ENCODE results near the gene CAVIN4. TPM values are rescaled to one million over a fixed set of nuclear protein-coding genes. Genes with fewer than 3 reads are reported as not detected.
A peak's percentile ranks its signal among the peaks of the same experiment; 100 is the strongest.

CAVIN4 gene
- polyA plus RNA-seq, 1 donor from 2014 or later = 15.3 TPM

DNA sequence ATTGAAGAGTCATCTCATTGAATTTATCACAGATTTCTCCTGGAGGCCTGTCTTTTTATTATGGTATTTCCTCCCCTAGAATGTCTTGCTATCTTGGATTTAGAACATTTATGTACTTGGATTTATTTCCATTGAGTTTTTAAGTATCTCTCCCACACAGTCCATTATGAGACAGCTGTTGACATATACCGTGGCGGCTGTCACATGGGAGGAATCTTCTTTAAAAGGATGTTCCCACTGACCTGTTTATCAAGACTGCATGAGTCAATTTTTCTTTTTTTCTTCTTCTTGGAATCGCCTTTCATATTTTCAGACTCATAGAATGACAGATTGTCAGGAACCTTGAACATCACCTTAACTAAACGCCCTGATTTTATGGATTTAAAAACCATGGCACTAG lies 2.9 kb upstream of the CAVIN4 start:
- H4K20me1 ChIP-seq (ENCODE audit: insufficient read depth) = no peaks in the 10 kb centered on the region
- peaks cover 10% of the 10 kb centered on the region for H3K36me3 ChIP-seq (ENCODE audit: insufficient read depth, low read length)
- no peaks in the 10 kb centered on the region for H3K27me3 ChIP-seq (ENCODE audit: insufficient read depth, low read depth, low read length)
- H2AFZ ChIP-seq (ENCODE audit: low read depth, low read length) = no peak overlapping the region
- peak; percentile 42 for TF ChIP-seq EP300 (conservative IDR thresholded peaks at IDR 0.05; ENCODE audit: poor library complexity, severe bottlenecking)
- TF ChIP-seq, protein P1, sequence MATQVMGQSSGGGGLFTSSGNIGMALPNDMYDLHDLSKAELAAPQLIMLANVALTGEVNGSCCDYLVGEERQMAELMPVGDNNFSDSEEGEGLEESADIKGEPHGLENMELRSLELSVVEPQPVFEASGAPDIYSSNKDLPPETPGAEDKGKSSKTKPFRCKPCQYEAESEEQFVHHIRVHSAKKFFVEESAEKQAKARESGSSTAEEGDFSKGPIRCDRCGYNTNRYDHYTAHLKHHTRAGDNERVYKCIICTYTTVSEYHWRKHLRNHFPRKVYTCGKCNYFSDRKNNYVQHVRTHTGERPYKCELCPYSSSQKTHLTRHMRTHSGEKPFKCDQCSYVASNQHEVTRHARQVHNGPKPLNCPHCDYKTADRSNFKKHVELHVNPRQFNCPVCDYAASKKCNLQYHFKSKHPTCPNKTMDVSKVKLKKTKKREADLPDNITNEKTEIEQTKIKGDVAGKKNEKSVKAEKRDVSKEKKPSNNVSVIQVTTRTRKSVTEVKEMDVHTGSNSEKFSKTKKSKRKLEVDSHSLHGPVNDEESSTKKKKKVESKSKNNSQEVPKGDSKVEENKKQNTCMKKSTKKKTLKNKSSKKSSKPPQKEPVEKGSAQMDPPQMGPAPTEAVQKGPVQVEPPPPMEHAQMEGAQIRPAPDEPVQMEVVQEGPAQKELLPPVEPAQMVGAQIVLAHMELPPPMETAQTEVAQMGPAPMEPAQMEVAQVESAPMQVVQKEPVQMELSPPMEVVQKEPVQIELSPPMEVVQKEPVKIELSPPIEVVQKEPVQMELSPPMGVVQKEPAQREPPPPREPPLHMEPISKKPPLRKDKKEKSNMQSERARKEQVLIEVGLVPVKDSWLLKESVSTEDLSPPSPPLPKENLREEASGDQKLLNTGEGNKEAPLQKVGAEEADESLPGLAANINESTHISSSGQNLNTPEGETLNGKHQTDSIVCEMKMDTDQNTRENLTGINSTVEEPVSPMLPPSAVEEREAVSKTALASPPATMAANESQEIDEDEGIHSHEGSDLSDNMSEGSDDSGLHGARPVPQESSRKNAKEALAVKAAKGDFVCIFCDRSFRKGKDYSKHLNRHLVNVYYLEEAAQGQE (IDR thresholded peaks at IDR 0.05; ENCODE audit: borderline replicate concordance) = peak; percentile 51
- TF ChIP-seq, protein P2, sequence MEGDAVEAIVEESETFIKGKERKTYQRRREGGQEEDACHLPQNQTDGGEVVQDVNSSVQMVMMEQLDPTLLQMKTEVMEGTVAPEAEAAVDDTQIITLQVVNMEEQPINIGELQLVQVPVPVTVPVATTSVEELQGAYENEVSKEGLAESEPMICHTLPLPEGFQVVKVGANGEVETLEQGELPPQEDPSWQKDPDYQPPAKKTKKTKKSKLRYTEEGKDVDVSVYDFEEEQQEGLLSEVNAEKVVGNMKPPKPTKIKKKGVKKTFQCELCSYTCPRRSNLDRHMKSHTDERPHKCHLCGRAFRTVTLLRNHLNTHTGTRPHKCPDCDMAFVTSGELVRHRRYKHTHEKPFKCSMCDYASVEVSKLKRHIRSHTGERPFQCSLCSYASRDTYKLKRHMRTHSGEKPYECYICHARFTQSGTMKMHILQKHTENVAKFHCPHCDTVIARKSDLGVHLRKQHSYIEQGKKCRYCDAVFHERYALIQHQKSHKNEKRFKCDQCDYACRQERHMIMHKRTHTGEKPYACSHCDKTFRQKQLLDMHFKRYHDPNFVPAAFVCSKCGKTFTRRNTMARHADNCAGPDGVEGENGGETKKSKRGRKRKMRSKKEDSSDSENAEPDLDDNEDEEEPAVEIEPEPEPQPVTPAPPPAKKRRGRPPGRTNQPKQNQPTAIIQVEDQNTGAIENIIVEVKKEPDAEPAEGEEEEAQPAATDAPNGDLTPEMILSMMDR (IDR thresholded peaks at IDR 0.05; ENCODE audit: poor library complexity, severe bottlenecking) = no peak
- H3K4me2 ChIP-seq (ENCODE audit: low read length) = no peak overlapping the region
- H3K4me3 ChIP-seq (ENCODE audit: low read length) = peak overlapping the region; percentile 1
- no peak overlapping the region for H3K27ac ChIP-seq (ENCODE audit: low read length)
- no peaks in the 10 kb centered on the region for H3K79me2 ChIP-seq (replicated peaks; ENCODE audit: insufficient read depth, low read length)
- no peaks in the 10 kb centered on the region for H3K9me2 ChIP-seq (ENCODE audit: insufficient read depth, low read length)
- H3F3A ChIP-seq (ENCODE audit: insufficient read depth, low read length, poor library complexity, severe bottlenecking) = peaks cover 3% of the 10 kb centered on the region
- no peak overlapping the region for H3K9ac ChIP-seq (ENCODE audit: low read length)
- no peaks in the 10 kb centered on the region for H3K9me3 ChIP-seq (ENCODE audit: low read length)

DNA sequence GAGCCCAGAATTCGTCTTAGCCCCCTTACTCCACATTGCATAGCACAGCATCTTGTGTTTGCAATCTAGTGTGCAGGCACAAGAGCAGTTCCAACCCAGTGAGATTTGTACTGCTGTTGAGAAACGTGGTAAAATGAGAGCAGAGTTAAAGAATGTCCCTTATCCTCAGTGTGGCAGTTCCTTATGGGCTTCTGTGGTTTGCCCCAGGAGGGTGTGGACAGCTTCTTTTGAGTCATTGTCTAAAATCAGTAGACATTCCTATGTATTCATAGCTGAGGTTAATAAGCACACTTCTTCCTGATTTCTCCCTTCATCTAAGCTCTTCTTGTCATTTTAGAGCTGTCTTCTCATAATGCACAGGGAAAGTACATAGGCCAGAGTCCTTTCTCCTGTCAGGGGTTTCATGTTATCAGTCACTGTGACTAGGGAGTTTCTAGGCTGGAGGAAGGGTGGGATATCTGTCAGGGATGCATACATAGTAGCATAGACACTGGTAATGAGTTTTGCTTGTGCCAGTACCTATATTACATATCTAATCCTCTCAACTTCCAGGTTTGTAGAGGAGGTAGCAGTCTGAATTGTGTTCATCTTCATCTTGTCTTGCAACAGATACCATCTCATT lies 2.0 kb upstream of the CAVIN4 start:
- Histone ChIP-seq H3K9ac (ENCODE audit: low read length) (no peak overlapping the region), H3K4me3 (ENCODE audit: low read length) (peak overlapping the region; percentile 1), H4K20me1 (ENCODE audit: insufficient read depth) (no peaks in the 10 kb centered on the region), H3K36me3 (ENCODE audit: insufficient read depth, low read length) (peaks cover 8% of the 10 kb centered on the region), H3K27me3 (ENCODE audit: insufficient read depth, low read depth, low read length) (no peaks in the 10 kb centered on the region), H3K9me3 (ENCODE audit: low read length) (no peaks in the 10 kb centered on the region), H3K79me2 (replicated peaks; ENCODE audit: insufficient read depth, low read length) (no peaks in the 10 kb centered on the region), H3K9me2 (ENCODE audit: insufficient read depth, low read length) (no peaks in the 10 kb centered on the region), H3K4me2 (ENCODE audit: low read length) (no peak overlapping the region), H3K27ac (ENCODE audit: low read length) (peak overlapping the region; percentile 15), H2AFZ (ENCODE audit: low read depth, low read length) (no peak overlapping the region), H3F3A (ENCODE audit: insufficient read depth, low read length, poor library complexity, severe bottlenecking) (peaks cover 3% of the 10 kb centered on the region)
- TF ChIP-seq EP300 (conservative IDR thresholded peaks at IDR 0.05; ENCODE audit: poor library complexity, severe bottlenecking) (peak; percentile 17), RAD21 (conservative IDR thresholded peaks at IDR 0.05) (no peak), EZH2 (IDR thresholded peaks at IDR 0.05; ENCODE audit: borderline replicate concordance, insufficient read depth, low read length, poor library complexity, severe bottlenecking) (no peak)
- TF ChIP-seq, protein P2 (IDR thresholded peaks at IDR 0.05; ENCODE audit: poor library complexity, severe bottlenecking) = no peak

Measured in neural cell (in vitro differentiated cells).